Upper lobe of left lung (tissue), 4 donors: Measurements from ENCODE around the gene WIPF1.

Source experiments
- CTCF ChIP-seq, 6 experiments: fragments of 450-650 bp in 4 of 6; fragments of 200-600 bp in 2 of 6; sonication (generic) in 2 of 6; IDR thresholded peaks; one replicate each; pipeline ENCODE4 v1.5.1; 2016 to 2019; ENCODE audit warnings: antibody characterized with exemption in 6 of 6
- EP300 ChIP-seq, 4 donors: sonication (generic); formaldehyde crosslinking; IDR thresholded peaks; one replicate each; pipeline ENCODE4 v1.5.1; 2017; ENCODE audit warnings: antibody characterized with exemption in 4 of 4, control low read depth in 2 of 4
- POLR2AphosphoS5 ChIP-seq, 2 donors: sonication (generic); formaldehyde crosslinking; IDR thresholded peaks; one replicate each; pipeline ENCODE4 v1.5.1; 2017; ENCODE audit warnings: antibody characterized with exemption in 2 of 2

- no peak for TF ChIP-seq CTCF (IDR thresholded peaks at IDR 0.05)
- TF ChIP-seq EP300 (IDR thresholded peaks at IDR 0.05), result no peak
- TF ChIP-seq POLR2AphosphoS5 (IDR thresholded peaks at IDR 0.05), result no peak
These were observed 29.2 kb downstream of the WIPF1 start for GRCh38 chr2:174568425-174568824.
